ENCODE results near the gene ZCRB1. TPM values are rescaled to one million over a fixed set of nuclear protein-coding genes. Genes with fewer than 3 reads are reported as not detected.
A peak's percentile ranks its signal among the peaks of the same experiment; 100 is the strongest.
"Not testable (repeated sequence)": the region's sequence is repeated elsewhere in the genome, so short reads cannot be mapped to it uniquely, and the experiment has no call there.

Gene ZCRB1
- total and polyA plus RNA-seq, 7 donors, result 25.0 to 63.1 (median 38.4) TPM

DNA sequence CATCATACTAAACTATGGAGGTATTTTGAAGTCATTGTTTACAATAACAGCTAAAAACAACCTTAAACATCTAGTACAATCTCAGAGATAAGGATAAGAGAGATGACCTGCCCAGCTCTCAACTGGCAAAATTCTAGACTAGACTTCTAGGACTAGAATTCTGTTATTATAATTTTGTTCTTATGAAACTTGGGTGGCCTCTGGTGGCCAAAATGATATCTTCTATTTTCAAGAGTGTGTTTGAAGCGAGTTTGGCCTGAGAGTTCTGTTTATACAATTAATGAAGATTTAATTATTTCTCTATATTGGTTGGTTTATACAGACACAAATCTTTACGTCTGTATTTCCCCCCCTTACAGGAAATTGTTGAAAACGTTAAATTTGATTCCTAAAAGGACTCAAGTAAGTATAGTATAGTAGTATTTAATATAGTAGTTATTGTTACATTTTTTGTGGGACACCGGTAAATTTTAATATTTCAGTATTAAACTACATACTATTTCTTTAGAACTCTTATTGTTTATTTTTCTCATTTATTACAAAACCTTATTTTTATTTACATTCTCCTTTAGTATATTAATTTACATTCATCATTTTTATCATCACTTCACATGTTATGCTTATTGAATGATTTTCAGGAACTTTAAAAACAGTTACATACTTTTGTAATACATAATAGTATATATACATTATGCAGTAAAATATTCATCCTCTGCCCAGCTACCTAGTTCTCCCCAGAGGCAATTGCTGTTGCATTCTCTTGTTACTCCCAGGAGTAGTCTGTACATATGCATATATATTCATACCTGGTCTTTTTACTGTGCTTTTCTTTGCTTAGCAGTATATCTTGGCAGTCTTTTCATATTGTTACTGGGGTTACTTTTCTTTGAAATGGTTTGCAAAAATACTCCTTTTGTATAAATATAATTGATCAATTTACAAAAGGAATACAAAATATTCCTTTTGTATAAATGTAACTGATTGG lies 6.7 kb upstream of the ZCRB1 start:
- Histone ChIP-seq H3K4me3 (no peak overlapping the region), H3K9me3 (no peaks in the 10 kb centered on the region), H3K27ac (no peak overlapping the region), H3K4me1 (peaks cover 0 to 6% (median 4%) of the 10 kb centered on the region in 4 donors), H3K36me3 (peaks cover 0 to 19% (median 3%) of the 10 kb centered on the region in 4 donors), H3K27me3 (no peaks in the 10 kb centered on the region)
- TF ChIP-seq POLR2A (IDR thresholded peaks at IDR 0.05), result no peak
- TF ChIP-seq, protein P1, sequence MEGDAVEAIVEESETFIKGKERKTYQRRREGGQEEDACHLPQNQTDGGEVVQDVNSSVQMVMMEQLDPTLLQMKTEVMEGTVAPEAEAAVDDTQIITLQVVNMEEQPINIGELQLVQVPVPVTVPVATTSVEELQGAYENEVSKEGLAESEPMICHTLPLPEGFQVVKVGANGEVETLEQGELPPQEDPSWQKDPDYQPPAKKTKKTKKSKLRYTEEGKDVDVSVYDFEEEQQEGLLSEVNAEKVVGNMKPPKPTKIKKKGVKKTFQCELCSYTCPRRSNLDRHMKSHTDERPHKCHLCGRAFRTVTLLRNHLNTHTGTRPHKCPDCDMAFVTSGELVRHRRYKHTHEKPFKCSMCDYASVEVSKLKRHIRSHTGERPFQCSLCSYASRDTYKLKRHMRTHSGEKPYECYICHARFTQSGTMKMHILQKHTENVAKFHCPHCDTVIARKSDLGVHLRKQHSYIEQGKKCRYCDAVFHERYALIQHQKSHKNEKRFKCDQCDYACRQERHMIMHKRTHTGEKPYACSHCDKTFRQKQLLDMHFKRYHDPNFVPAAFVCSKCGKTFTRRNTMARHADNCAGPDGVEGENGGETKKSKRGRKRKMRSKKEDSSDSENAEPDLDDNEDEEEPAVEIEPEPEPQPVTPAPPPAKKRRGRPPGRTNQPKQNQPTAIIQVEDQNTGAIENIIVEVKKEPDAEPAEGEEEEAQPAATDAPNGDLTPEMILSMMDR (IDR thresholded peaks at IDR 0.05), result peak in 3 of 4 experiments; percentile 34 to 59 (median 50)
- no peak for TF ChIP-seq POLR2AphosphoS5 (IDR thresholded peaks at IDR 0.05)
- TF ChIP-seq EP300 (IDR thresholded peaks at IDR 0.05), result no peak
- WGBS, 2 donors, result 29 to 38% methylated on average over 4 of the region's 4 CpGs
- no peak for DNase-seq
- intact Hi-C loops (cut with DNase I), result loop anchor here (1.0 kb wide), 1 partner anchor 188 kb away; the partner anchor contains the start of gene GXYLT1

DNA sequence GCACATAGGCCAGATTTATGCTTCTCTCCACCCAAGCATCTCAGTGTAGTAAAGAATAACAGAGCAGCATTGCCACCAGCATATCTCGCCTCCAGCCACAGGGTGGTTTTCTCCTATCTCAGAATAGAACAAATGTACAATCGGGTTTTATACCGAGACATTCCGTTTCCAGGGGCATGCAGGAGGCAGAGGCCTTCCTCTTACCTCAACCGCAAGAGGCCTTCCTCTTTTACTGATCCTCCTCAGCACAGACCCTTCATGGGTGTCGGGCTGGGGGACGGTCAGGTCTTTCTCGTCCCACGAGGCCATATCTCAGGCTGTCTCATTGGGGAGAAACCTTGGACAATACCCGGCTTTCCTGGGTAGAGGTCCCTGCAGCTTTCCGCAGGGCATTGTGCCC lies 4.2 kb upstream of the ZCRB1 start:
- H3K4me3 ChIP-seq; H3K27me3 ChIP-seq; H3K27ac ChIP-seq; intact Hi-C loops (cut with DNase I); H3K9me3 ChIP-seq; DNase-seq; H3K36me3 ChIP-seq: not testable (repeated sequence)
- WGBS, 2 donors, result 73 to 87% methylated on average over 11 of the region's 11 CpGs
- H3K4me1 ChIP-seq, result peaks cover 0 to 19% (median 17%) of the 10 kb centered on the region in 4 donors

DNA sequence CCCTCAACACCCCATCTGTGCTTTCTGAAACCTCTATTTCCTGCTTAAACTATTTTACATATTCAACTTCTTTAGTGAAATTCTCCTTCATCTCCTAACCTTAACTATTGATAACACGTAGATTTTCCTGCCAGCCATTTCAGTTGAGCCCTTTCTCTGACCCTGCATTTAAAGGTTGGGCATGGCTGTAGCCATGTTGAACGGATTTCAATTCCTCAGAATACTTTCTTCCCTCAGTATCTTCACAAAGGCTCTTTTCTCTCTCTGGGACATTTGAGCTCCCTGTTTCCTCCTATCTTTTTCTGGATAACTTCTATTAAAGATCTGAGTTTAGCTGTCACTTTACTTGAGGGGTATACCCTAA lies 1.3 kb upstream of the ZCRB1 start:
- no peak for DNase-seq
- WGBS, 2 donors, result 36 to 51% methylated on average over 2 of the region's 2 CpGs
- Histone ChIP-seq H3K36me3 (peaks cover 0 to 11% (median 0%) of the 10 kb centered on the region in 4 donors), H3K27me3 (no peaks in the 10 kb centered on the region), H3K4me3 (peak overlapping the region; percentile 65 to 80 (median 72)), H3K9me3 (no peaks in the 10 kb centered on the region), H3K27ac (peak overlapping the region in 3 of 4 donors; percentile 88 to 93 (median 91)), H3K4me1 (peaks cover 0 to 28% (median 19%) of the 10 kb centered on the region in 4 donors)
- intact Hi-C loops (cut with DNase I), result loop anchor here (2.0 kb wide), 1 partner anchor 88 kb away; the partner anchor contains the start of gene YAF2
- no peak for TF ChIP-seq POLR2AphosphoS5 (IDR thresholded peaks at IDR 0.05)
- TF ChIP-seq EP300 (IDR thresholded peaks at IDR 0.05), result no peak
- TF ChIP-seq, protein P1 (IDR thresholded peaks at IDR 0.05), result no peak
- TF ChIP-seq POLR2A (IDR thresholded peaks at IDR 0.05), result no peak

DNA sequence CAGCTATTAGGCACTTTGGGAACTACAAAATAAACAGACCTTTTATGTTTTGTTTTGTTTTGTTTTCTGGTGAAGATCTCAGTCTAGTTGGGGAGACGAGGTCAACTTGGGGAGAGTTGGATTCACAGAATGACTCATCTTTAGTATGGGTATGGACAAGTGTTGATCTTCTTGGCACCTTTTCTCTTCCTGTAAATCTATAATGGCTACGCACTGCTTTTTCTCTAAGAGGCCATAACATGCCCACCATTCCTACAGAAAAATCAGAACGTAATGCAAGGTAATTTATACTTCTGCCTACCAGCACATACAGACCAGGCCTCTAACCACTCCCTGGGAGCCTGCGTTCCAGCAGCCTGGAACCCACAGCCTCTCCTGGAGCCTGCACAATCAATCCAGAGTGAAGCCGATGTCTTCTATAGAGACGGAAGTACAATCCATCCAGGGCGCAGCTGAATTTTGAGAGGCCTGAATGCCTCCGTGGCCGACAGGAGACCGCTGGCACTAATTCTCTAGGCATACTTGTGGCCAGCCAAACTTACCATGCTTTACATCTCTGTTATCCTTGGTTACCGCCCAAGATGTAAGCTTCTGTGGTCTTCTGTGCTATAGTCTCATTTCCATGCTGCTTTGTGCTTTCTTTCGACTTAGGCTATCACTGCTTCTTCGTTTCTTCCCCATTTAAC lies 790 bp upstream of the ZCRB1 start:
- peaks cover 0 to 28% (median 19%) of the 10 kb centered on the region in 4 donors for H3K4me1 ChIP-seq
- no peaks in the 10 kb centered on the region for H3K9me3 ChIP-seq
- no peaks in the 10 kb centered on the region for H3K27me3 ChIP-seq
- no peak for DNase-seq
- H3K27ac ChIP-seq, result peak overlapping the region; percentile 82 to 93 (median 90)
- peak overlapping the region; percentile 65 to 80 (median 72) for H3K4me3 ChIP-seq
- WGBS, 2 donors, result 2 to 9% methylated on average over 13 of the region's 13 CpGs
- intact Hi-C loops (cut with DNase I), result loop anchor here (2.0 kb wide), 1 partner anchor 88 kb away; the partner anchor contains the start of gene YAF2
- no peak for TF ChIP-seq POLR2A (IDR thresholded peaks at IDR 0.05)
- no peak for TF ChIP-seq EP300 (IDR thresholded peaks at IDR 0.05)
- TF ChIP-seq POLR2AphosphoS5 (IDR thresholded peaks at IDR 0.05), result no peak
- TF ChIP-seq, protein P1 (IDR thresholded peaks at IDR 0.05), result no peak
- H3K36me3 ChIP-seq, result peaks cover 0 to 17% (median 0%) of the 10 kb centered on the region in 4 donors

DNA sequence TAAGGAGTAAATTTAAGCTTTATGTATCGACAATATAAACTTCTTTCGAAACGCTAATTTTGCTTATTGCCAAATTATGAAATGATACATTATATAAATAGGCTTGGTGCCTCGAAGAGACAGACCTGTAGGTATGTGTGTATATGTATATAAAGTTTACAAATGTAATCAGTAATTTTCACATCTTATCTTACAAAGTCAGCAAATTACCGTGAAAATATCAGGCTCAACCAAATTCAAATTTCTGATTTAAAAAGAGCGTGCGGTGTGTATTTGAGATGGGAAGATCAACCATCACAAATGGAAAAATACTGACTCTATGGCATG lies 605 bp downstream of the ZCRB1 start:
- intact Hi-C loops (cut with DNase I), result no loop called here
- Histone ChIP-seq H3K27ac (peak overlapping the region; percentile 82 to 93 (median 90)), H3K4me1 (peaks cover 0 to 28% (median 19%) of the 10 kb centered on the region in 4 donors), H3K4me3 (peak overlapping the region; percentile 65 to 80 (median 72)), H3K9me3 (no peaks in the 10 kb centered on the region), H3K27me3 (no peaks in the 10 kb centered on the region), H3K36me3 (peaks cover 0 to 31% (median 3%) of the 10 kb centered on the region in 4 donors)
- 34 to 45% methylated on average over 7 of the region's 7 CpGs for WGBS, 2 donors
- DNase-seq, result no peak
- TF ChIP-seq POLR2A (IDR thresholded peaks at IDR 0.05) (no peak), EP300 (IDR thresholded peaks at IDR 0.05) (no peak), POLR2AphosphoS5 (IDR thresholded peaks at IDR 0.05) (no peak)
- TF ChIP-seq, protein P1 (IDR thresholded peaks at IDR 0.05), result no peak
